GM19023 (cell line): Measurements from ENCODE around the gene P4HTM.
"Not testable (repeated sequence)": the region's sequence is repeated elsewhere in the genome, so short reads cannot be mapped to it uniquely, and the experiment has no call there.

ENCODE experiments used
- ATAC-seq: cut with Tn5 transposase; IDR thresholded peaks from one replicate; pipeline ENCODE4 v1.9.1; 2021; ENCODE audit warnings: mild to moderate bottlenecking, moderate library complexity; ENCODE audit not compliant: unreplicated experiment

P4HTM gene

GRCh38 chr3:49007068-49007770, 17.2 kb downstream of the P4HTM start, which contains the start of gene WDR6:
Gene WDR6, plus strand, starts transcription at chr3:49007391. Its CDS starts 41 bp downstream, at chr3:49007432.
- ATAC-seq = peak; percentile 89

DNA sequence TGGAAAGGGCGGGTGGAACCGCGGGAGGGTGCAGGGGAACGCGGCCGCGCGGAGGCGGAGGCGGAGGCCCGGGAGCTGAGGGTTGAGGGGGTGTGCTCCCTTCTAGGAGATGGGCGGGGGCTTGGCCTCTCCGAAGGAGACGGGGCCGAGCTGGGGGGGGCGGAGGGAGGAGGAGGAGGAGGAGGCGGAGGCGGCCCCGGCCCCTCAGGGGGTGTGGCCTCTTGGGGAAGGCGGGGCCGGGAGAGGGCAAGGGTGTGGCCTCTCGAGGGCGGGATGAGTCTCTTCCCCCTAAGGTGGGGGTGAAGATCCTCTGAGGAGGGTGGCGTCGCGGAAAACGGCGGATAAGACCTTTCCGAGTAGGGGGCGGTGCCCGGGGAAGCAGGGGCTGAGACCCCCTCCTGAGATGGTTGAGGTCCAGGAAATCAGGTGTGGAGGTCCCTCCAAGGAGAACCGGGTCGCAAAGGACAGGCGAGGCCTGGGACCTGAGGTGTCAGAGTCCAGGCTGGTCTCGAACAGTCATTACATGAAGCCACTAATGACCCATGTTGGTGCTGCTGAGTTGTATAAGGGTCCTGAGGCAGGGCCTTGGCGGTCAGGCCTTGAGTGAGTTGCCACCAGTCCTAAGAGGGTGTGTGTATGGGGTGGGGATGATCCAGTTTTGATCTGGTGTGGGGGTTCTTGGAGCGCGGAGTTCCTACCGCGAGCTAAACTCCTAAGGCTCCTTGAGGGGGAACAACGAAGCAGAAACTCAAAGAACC, 17.9 kb downstream of the P4HTM start:
- ATAC-seq = peak; percentile 37

GRCh38 chr3:49008627-49009026, 18.6 kb downstream of the P4HTM start:
- ATAC-seq = not testable (repeated sequence)

DNA sequence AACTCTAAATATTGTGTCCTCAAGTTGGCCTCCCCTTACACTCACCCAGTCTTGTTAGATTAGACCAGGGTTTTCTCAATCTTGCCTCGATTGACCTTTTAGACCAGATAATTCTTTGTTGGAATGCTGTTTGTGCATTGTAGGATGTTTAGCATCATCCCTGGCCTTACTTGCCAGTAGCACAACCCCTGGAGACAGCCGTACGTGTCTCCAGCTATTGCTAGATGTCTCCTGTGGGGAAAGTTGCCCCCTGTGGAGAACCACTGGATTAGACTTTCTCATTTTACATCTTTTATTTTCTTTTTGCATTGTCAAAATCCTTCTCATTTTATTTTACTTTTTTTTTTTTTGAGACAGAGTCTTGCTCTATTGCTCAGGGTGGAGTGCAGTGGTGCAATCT, 19.4 kb downstream of the P4HTM start:
- no peak for ATAC-seq

- ATAC-seq = no peak
These were observed 22.5 kb downstream of the P4HTM start for GRCh38 chr3:49012441-49013017.

- ATAC-seq = no peak
These were observed 23.2 kb downstream of the P4HTM start for GRCh38 chr3:49013113-49013737.

DNA sequence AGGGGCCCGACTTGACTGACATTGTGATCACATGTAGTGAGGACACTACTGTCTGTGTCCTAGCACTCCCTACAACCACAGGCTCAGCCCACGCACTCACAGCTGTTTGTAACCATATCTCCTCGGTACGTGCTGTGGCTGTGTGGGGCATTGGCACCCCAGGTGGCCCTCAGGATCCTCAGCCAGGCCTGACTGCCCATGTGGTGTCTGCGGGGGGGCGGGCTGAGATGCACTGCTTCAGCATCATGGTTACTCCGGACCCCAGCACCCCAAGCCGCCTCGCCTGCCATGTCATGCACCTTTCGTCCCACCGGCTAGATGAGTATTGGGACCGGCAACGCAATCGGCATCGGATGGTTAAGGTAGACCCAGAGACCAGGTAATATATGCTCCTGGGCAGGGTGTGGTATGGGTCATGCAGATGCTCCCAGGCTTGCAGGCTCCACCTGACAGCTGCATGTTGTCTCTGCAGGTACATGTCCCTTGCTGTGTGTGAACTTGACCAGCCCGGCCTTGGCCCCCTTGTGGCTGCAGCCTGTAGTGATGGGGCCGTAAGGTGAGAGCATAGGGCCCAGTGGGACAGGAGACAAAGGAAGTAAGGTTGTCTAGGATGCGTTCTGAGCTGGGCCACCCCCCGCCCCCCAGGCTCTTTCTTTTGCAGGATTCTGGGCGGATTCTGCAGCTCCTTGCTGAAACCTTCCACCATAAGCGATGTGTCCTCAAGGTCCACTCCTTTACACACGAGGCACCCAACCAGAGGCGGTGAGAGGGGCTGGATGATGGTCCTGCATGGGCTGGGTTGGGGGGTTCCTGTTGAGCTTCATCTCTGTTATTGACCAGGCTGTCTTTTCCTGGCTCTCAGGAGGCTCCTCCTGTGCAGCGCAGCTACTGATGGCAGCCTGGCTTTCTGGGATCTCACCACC, 24.0 kb downstream of the P4HTM start:
- no peak for ATAC-seq

DNA sequence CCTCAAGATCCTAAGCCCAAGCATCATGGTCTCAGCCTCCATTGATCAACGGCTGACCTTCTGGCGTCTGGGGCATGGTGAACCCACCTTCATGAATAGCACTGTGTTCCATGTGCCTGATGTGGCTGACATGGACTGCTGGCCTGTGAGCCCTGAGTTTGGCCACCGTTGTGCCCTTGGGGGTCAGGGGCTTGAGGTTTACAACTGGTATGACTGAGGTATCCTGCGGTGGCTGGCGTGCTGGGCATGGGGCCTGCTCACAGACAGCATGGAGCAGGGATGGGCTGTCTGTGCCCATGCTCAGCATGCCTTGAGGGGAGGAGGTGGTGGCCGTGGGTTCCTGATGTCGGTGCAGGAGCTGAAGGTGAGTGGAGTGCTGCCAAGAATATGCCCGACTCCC, 25.0 kb downstream of the P4HTM start:
- no peak for ATAC-seq

GRCh38 chr3:49015765-49016164, 25.7 kb downstream of the P4HTM start:
- no peak for ATAC-seq

DNA sequence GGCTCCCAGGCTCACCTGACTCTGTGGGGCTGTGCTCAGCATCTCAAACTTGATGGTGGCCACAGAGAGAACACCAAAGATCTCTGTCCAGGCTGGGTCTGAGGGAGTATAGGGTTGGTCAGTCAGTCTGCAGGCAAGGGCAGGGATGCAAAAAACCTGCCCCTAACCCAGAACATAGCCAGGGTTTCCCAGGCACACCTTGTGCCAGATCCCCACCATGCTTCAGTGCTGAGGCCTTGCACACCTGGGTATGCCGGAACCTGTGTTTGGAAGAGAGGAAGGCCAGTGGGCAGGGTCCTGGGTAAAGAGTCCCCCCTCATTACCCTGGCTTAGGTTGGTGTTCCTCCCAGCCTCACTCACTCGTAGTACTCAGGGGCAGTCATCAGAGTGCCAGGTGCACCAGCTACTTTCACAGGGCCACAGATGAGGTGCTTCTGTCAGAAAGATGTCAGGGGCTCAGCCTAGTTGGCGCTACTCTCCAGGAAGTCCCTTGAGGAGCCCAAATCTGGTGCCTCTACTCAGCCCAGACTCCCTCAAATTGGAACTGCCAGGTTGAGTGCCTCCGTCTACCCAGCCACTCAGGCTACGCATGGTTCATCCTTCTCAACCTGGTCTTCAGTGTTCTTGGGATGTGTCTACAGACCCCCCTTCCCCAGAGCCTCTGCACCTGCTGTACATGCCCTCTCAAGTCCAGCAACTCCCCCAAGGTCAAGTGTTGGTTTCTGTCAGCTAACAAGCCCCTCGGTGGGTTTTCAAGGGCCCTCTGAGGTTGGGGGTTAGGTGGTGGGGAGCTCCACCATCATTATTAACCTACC, 26.6 kb downstream of the P4HTM start:
- no peak for ATAC-seq

- no peak for ATAC-seq
These were observed 27.4 kb downstream of the P4HTM start for GRCh38 chr3:49017229-49017970.

DNA sequence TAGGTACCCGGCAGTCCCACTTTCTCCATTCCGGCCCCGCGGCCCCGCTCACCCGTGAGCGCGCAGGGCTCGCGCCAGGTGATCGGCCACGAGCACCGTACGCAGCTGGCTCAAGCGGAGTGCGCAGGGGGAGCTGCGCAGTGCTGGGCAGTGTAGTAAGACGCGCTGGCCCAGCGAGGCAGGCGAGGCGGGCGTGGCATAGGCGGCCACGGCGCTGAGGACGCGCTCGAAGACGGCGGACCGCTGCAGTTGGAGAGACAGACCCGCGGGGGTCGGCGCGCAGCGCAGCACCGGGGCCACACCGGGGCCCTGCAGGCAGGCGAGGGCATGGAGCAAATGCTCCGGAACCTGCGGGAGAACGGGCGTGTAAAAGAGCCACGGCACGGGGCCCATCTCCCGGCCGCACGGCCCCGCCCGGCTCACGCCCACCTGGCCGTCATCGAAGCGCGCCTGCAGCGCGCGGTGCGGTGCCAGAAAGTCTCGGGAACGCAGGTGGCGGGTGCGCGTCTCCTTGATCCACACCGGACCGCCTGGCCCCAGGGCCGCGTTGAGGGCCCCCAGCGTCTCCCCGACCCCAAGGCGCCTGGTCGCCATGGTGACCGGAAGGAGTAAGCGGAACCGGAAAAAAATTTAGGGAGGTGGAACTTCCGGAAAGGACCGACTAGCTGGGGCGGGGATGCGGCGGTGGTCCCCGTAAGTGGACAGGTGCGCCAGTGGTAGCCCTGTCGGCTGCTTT, 28.1 kb downstream of the P4HTM start, which contains the start of gene DALRD3:
DALRD3 (minus strand) TSS at position 610 of the 736 bp plus-strand sequence; CDS start at position 594, 16 bp downstream.
- no peak for ATAC-seq

GRCh38 chr3:49018707-49019006, 28.6 kb downstream of the P4HTM start:
- ATAC-seq = no peak

DNA sequence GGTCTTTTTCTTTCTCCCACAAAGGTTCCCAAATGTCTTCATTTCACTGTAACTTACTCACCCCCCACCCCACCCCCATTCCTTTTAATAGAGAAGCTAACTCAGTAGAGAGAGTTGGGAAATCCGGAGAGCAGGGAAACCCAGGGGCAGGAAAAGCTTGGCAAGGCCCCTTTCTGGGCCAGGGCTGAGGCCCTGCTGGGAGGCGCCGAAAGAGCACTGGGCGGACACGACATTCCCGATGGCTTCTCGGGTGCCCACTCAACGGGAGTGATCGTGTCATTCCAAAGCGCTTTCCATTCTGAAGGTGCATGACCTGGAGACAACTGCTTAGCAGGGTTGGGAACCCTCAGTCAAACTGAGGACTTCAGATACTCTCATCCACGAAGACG, 29.9 kb downstream of the P4HTM start:
- ATAC-seq = no peak

DNA sequence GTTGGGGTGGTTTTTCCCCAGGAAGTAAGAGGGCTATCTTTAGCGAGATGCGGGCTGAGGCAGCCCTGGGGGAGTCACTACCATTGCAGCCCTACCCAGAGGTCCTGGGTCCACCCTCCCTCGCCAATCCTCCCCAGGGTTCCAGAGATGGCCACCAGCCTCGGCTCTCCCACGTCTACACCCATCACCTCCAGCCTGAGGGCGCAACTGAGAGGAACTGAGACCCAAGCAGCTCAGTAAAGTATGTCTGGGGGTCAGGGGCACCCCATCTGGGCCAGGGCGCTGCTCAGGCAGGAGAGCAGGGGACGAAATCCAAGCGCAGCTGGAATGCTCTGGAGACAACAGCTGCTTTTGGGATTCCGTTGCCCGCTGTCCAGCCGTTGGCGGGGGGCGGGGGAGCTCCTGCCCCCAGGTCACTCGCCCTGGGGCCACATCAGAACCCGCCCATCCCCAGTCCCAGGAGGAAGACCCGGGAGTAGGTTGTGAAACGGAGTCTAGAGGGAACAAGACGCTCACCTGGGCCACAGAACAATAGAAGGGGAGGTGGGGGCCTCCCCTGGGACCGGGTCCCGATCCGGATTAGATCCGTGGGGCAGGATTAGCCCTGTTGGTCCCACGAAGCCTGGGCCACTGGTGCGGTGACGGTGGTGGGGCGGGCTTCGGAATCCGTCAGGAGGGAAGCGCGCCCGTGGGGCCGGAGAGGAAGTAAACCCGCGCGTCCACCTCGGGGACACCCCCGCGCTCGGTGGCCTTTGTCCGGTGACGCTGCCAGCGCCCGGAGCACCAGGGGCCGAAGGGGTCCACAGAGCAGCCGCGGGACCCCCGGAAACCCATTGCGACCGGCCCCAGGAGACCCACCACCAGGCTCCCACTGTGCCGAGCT, 30.5 kb downstream of the P4HTM start:
- peak; percentile 1 for ATAC-seq

- ATAC-seq = peak; percentile 51
These were observed 31.3 kb downstream of the P4HTM start for GRCh38 chr3:49021213-49021812.
